Hepatocyte (in vitro differentiated cells): ENCODE measurements around the gene KCNMA1. TPM values are rescaled to one million over a fixed set of nuclear protein-coding genes. Genes with fewer than 3 reads are reported as not detected.
A peak's percentile ranks its signal among the peaks of the same experiment; 100 is the strongest.

Experiments
- DNase-seq: peaks from one replicate; pipeline ENCODE4 v3.0.0-alpha.2; 2016; ENCODE audit warnings: low spot score
- H2AFZ ChIP-seq: fragments of 200-600 bp; sonication (generic); 2 replicates; pipeline ENCODE4 v1.6.0; 2016; ENCODE audit warnings: antibody characterized with exemption, mild to moderate bottlenecking
- H3K27ac ChIP-seq: fragments of 200-600 bp; sonication (generic); 2 replicates; pipeline ENCODE4 v1.5.1; 2016; ENCODE audit warnings: mild to moderate bottlenecking
- H3K27me3 ChIP-seq: fragments of 200-600 bp; sonication (generic); 2 replicates; pipeline ENCODE4 v1.6.1; 2016
- H3K36me3 ChIP-seq: fragments of 200-600 bp; sonication (generic); replicated peaks from 2 replicates; pipeline ENCODE4 v1.5.1; 2016; ENCODE audit warnings: low read depth; ENCODE audit not compliant: insufficient read depth
- H3K4me1 ChIP-seq: fragments of 200-600 bp; sonication (generic); 2 replicates; pipeline ENCODE4 v1.5.1; 2016; ENCODE audit warnings: mild to moderate bottlenecking, moderate library complexity; ENCODE audit not compliant: insufficient read depth
- H3K4me2 ChIP-seq: fragments of 200-600 bp; sonication (generic); 2 replicates; pipeline ENCODE4 v1.6.0; 2016
- H3K4me3 ChIP-seq: fragments of 200-600 bp; sonication (generic); 2 replicates; pipeline ENCODE4 v1.5.1; 2016; ENCODE audit warnings: mild to moderate bottlenecking
- H3K79me2 ChIP-seq: fragments of 200-600 bp; sonication (generic); 2 replicates; pipeline ENCODE4 v1.6.0; 2017; ENCODE audit warnings: mild to moderate bottlenecking
- H3K9me2 ChIP-seq: fragments of 200-600 bp; sonication (generic); replicated peaks from 2 replicates; pipeline ENCODE4 v1.6.0; 2017; ENCODE audit warnings: mild to moderate bottlenecking; ENCODE audit not compliant: insufficient read depth
- H3K9me3 ChIP-seq: fragments of 200-600 bp; sonication (generic); 2 replicates; pipeline ENCODE4 v1.5.1; 2016; ENCODE audit warnings: low read depth, mild to moderate bottlenecking
- H4K20me1 ChIP-seq: fragments of 200-600 bp; sonication (generic); 2 replicates; pipeline ENCODE4 v1.6.0; 2016; ENCODE audit warnings: mild to moderate bottlenecking; ENCODE audit not compliant: insufficient read depth, poor library complexity, severe bottlenecking
- CTCF ChIP-seq: fragments of 200-600 bp; sonication (generic); IDR thresholded peaks from 2 replicates; pipeline ENCODE4 v1.5.1; 2016; ENCODE audit warnings: antibody characterized with exemption, mild to moderate bottlenecking; ENCODE audit not compliant: poor library complexity
- EZH2 ChIP-seq: fragments of 200-600 bp; sonication (generic); IDR thresholded peaks from 2 replicates; pipeline ENCODE4 v1.6.1; 2016; ENCODE audit warnings: antibody characterized with exemption, mild to moderate bottlenecking, borderline replicate concordance
- EZH2phosphoT487 ChIP-seq: fragments of 200-600 bp; sonication (generic); IDR thresholded peaks from one replicate; pipeline ENCODE4 v1.6.1; 2018; ENCODE audit warnings: antibody characterized with exemption, mild to moderate bottlenecking, low read depth, moderate library complexity; ENCODE audit not compliant: unreplicated experiment, severe bottlenecking
- WGBS: methylation state at CpG from one replicate; pipeline ENCODE4 v1.1.6; 2016; ENCODE audit warnings: low lambda C conversion rate; ENCODE audit errors: missing lambda C conversion rate; 5-methylcytosine and 5-hydroxymethylcytosine counted together
- polyA plus RNA-seq: library from polyadenylated mRNA; unstranded; fragments of >200 nt; fragmentation: Nextera tagmentation; extraction: Ambion mirVana; gene quantifications from 2 replicates; pipeline ENCODE4 v1.2.1, GENCODE V29; 2016
- total RNA-seq: library from RNA; depleted of rRNA; stranded (reverse); fragments of >200 nt; gene quantifications from 2 replicates; pipeline ENCODE4 v1.2.3, GENCODE V29; 2014

Gene KCNMA1
- total and polyA plus RNA-seq, 2 experiments from 2014 or later: 42.6 to 73.3 TPM

GRCh38 chr10:77157248-77158019, 480.2 kb downstream of the KCNMA1 start:
- Histone ChIP-seq H2AFZ (no peak overlapping the region), H4K20me1 (no peaks in the 10 kb centered on the region), H3K27me3 (no peaks in the 10 kb centered on the region), H3K79me2 (no peaks in the 10 kb centered on the region), H3K4me2 (no peak overlapping the region), H3K4me1 (peaks cover 18% of the 10 kb centered on the region), H3K27ac (peak overlapping the region; percentile 59), H3K4me3 (no peak overlapping the region), H3K36me3 (no peaks in the 10 kb centered on the region), H3K9me2 (no peaks in the 10 kb centered on the region), H3K9me3 (no peaks in the 10 kb centered on the region)
- no peak for TF ChIP-seq EZH2
- no peak for TF ChIP-seq EZH2phosphoT487
- TF ChIP-seq CTCF: no peak
- DNase-seq: peak; percentile 34
- 72% methylated on average over 9 of the region's 9 CpGs for WGBS

- Histone ChIP-seq H2AFZ (no peak overlapping the region), H3K4me3 (no peak overlapping the region), H3K9me3 (no peaks in the 10 kb centered on the region), H4K20me1 (no peaks in the 10 kb centered on the region), H3K79me2 (no peaks in the 10 kb centered on the region), H3K9me2 (no peaks in the 10 kb centered on the region), H3K4me1 (peaks cover 18% of the 10 kb centered on the region), H3K27ac (peak overlapping the region; percentile 59), H3K36me3 (no peaks in the 10 kb centered on the region), H3K27me3 (no peaks in the 10 kb centered on the region), H3K4me2 (no peak overlapping the region)
- WGBS: 35% methylated on average over 5 of the region's 5 CpGs
- no peak for TF ChIP-seq CTCF
- TF ChIP-seq EZH2: no peak
- TF ChIP-seq EZH2phosphoT487: no peak
- DNase-seq: no peak
These were observed 481.2 kb downstream of the KCNMA1 start for GRCh38 chr10:77156406-77156879.

GRCh38 chr10:77152256-77152655, 485.4 kb downstream of the KCNMA1 start:
- 81% methylated on average over 1 of the region's 1 CpG for WGBS
- no peak for DNase-seq
- H4K20me1 ChIP-seq: no peaks in the 10 kb centered on the region
- TF ChIP-seq EZH2phosphoT487: no peak
- TF ChIP-seq CTCF: no peak
- no peak for TF ChIP-seq EZH2
- no peaks in the 10 kb centered on the region for H3K27me3 ChIP-seq
- H2AFZ ChIP-seq: no peak overlapping the region
- H3K36me3 ChIP-seq: no peaks in the 10 kb centered on the region
- H3K9me2 ChIP-seq: no peaks in the 10 kb centered on the region
- no peak overlapping the region for H3K4me2 ChIP-seq
- H3K9me3 ChIP-seq: no peaks in the 10 kb centered on the region
- no peak overlapping the region for H3K4me3 ChIP-seq
- H3K79me2 ChIP-seq: no peaks in the 10 kb centered on the region
- no peak overlapping the region for H3K27ac ChIP-seq
- peaks cover 13% of the 10 kb centered on the region for H3K4me1 ChIP-seq
